Hepatocyte (in vitro differentiated cells): ENCODE measurements around the gene SPSB2. TPM values are rescaled to one million over a fixed set of nuclear protein-coding genes. Genes with fewer than 3 reads are reported as not detected.
A peak's percentile ranks its signal among the peaks of the same experiment; 100 is the strongest.
"Not testable (repeated sequence)": the region's sequence is repeated elsewhere in the genome, so short reads cannot be mapped to it uniquely, and the experiment has no call there.

Source experiments
- DNase-seq: peaks from one replicate; pipeline ENCODE4 v3.0.0-alpha.2; 2016; ENCODE audit warnings: low spot score
- H2AFZ ChIP-seq: fragments of 200-600 bp; sonication (generic); 2 replicates; pipeline ENCODE4 v1.6.0; 2016; ENCODE audit warnings: antibody characterized with exemption, mild to moderate bottlenecking
- H3K27ac ChIP-seq: fragments of 200-600 bp; sonication (generic); 2 replicates; pipeline ENCODE4 v1.5.1; 2016; ENCODE audit warnings: mild to moderate bottlenecking
- H3K27me3 ChIP-seq: fragments of 200-600 bp; sonication (generic); 2 replicates; pipeline ENCODE4 v1.6.1; 2016
- H3K36me3 ChIP-seq: fragments of 200-600 bp; sonication (generic); replicated peaks from 2 replicates; pipeline ENCODE4 v1.5.1; 2016; ENCODE audit warnings: low read depth; ENCODE audit not compliant: insufficient read depth
- H3K4me1 ChIP-seq: fragments of 200-600 bp; sonication (generic); 2 replicates; pipeline ENCODE4 v1.5.1; 2016; ENCODE audit warnings: mild to moderate bottlenecking, moderate library complexity; ENCODE audit not compliant: insufficient read depth
- H3K4me2 ChIP-seq: fragments of 200-600 bp; sonication (generic); 2 replicates; pipeline ENCODE4 v1.6.0; 2016
- H3K4me3 ChIP-seq: fragments of 200-600 bp; sonication (generic); 2 replicates; pipeline ENCODE4 v1.5.1; 2016; ENCODE audit warnings: mild to moderate bottlenecking
- H3K79me2 ChIP-seq: fragments of 200-600 bp; sonication (generic); 2 replicates; pipeline ENCODE4 v1.6.0; 2017; ENCODE audit warnings: mild to moderate bottlenecking
- H3K9me2 ChIP-seq: fragments of 200-600 bp; sonication (generic); replicated peaks from 2 replicates; pipeline ENCODE4 v1.6.0; 2017; ENCODE audit warnings: mild to moderate bottlenecking; ENCODE audit not compliant: insufficient read depth
- H3K9me3 ChIP-seq: fragments of 200-600 bp; sonication (generic); 2 replicates; pipeline ENCODE4 v1.5.1; 2016; ENCODE audit warnings: low read depth, mild to moderate bottlenecking
- H4K20me1 ChIP-seq: fragments of 200-600 bp; sonication (generic); 2 replicates; pipeline ENCODE4 v1.6.0; 2016; ENCODE audit warnings: mild to moderate bottlenecking; ENCODE audit not compliant: insufficient read depth, poor library complexity, severe bottlenecking
- EZH2 ChIP-seq: fragments of 200-600 bp; sonication (generic); IDR thresholded peaks from 2 replicates; pipeline ENCODE4 v1.6.1; 2016; ENCODE audit warnings: antibody characterized with exemption, mild to moderate bottlenecking, borderline replicate concordance
- EZH2phosphoT487 ChIP-seq: fragments of 200-600 bp; sonication (generic); IDR thresholded peaks from one replicate; pipeline ENCODE4 v1.6.1; 2018; ENCODE audit warnings: antibody characterized with exemption, mild to moderate bottlenecking, low read depth, moderate library complexity; ENCODE audit not compliant: unreplicated experiment, severe bottlenecking
- WGBS: methylation state at CpG from one replicate; pipeline ENCODE4 v1.1.6; 2016; ENCODE audit warnings: low lambda C conversion rate; ENCODE audit errors: missing lambda C conversion rate; 5-methylcytosine and 5-hydroxymethylcytosine counted together
- polyA plus RNA-seq: library from polyadenylated mRNA; unstranded; fragments of >200 nt; fragmentation: Nextera tagmentation; extraction: Ambion mirVana; gene quantifications from 2 replicates; pipeline ENCODE4 v1.2.1, GENCODE V29; 2016
- total RNA-seq: library from RNA; depleted of rRNA; stranded (reverse); fragments of >200 nt; gene quantifications from 2 replicates; pipeline ENCODE4 v1.2.3, GENCODE V29; 2014
- TF ChIP-seq, protein P1 (sequence below): fragments of 200-600 bp; sonication (generic); IDR thresholded peaks from 2 replicates; pipeline ENCODE4 v1.5.1; 2016; ENCODE audit warnings: antibody characterized with exemption, mild to moderate bottlenecking; ENCODE audit not compliant: poor library complexity

Gene SPSB2
- total and polyA plus RNA-seq, 2 experiments from 2014 or later = 11.0 to 14.1 TPM

DNA sequence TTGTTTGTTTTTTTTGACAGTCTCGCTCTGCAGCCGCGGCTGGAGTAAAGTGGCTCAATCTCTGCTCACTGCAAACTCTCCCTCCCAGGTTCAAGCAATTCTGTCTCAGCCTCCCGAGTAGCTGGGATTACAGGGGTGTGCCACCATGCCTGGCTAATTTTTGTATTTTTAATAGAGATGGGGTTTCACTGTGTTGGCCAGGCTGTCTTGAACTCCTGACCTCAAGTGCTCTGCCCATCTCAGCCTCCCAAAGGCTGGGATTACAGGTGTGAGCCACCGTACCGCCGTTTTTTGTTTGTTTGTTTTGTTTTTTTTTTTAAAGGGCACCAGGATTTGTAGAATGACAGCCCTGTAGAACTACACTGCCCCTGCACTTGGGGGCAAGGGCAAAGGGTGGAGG, 15.7 kb upstream of the SPSB2 start:
- peak overlapping the region; percentile 93 for H3K27ac ChIP-seq

DNA sequence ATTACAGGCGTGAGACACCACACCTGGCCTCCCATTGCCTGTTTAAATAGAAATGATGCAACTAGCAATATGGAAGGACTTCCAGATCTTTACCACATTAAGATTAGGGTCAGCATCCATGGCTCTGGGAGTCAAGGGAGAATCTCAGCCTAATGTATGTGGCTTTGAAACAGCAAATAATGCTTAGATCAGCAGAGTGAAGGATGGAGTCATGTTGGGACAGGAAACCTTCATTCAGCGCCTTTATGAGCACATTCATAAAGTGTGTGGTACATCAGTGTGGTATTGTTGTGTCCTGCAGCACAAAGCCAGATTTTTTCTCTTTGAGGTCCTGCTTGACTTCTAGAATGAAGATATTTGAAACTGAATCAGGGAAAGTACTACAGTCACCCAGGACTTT, 15.3 kb upstream of the SPSB2 start:
- peak overlapping the region; percentile 93 for H3K27ac ChIP-seq
- H3K27me3 ChIP-seq = no peaks in the 10 kb centered on the region
- H3K9me2 ChIP-seq = no peaks in the 10 kb centered on the region
- no peaks in the 10 kb centered on the region for H3K9me3 ChIP-seq
- no peak overlapping the region for H2AFZ ChIP-seq
- 92% methylated on average over 2 of the region's 2 CpGs for WGBS
- H3K79me2 ChIP-seq = peaks cover 9% of the 10 kb centered on the region
- H3K4me1 ChIP-seq = peaks cover 15% of the 10 kb centered on the region
- no peak overlapping the region for H3K4me2 ChIP-seq
- H3K36me3 ChIP-seq = peaks cover 3% of the 10 kb centered on the region
- TF ChIP-seq, protein P1, sequence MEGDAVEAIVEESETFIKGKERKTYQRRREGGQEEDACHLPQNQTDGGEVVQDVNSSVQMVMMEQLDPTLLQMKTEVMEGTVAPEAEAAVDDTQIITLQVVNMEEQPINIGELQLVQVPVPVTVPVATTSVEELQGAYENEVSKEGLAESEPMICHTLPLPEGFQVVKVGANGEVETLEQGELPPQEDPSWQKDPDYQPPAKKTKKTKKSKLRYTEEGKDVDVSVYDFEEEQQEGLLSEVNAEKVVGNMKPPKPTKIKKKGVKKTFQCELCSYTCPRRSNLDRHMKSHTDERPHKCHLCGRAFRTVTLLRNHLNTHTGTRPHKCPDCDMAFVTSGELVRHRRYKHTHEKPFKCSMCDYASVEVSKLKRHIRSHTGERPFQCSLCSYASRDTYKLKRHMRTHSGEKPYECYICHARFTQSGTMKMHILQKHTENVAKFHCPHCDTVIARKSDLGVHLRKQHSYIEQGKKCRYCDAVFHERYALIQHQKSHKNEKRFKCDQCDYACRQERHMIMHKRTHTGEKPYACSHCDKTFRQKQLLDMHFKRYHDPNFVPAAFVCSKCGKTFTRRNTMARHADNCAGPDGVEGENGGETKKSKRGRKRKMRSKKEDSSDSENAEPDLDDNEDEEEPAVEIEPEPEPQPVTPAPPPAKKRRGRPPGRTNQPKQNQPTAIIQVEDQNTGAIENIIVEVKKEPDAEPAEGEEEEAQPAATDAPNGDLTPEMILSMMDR = no peak
- no peak for TF ChIP-seq EZH2phosphoT487
- no peak overlapping the region for H3K4me3 ChIP-seq
- DNase-seq = no peak
- no peaks in the 10 kb centered on the region for H4K20me1 ChIP-seq

More for the DNA sequence above, 15.7 kb upstream of the SPSB2 start:
- not testable (repeated sequence) for H3K27me3 ChIP-seq, DNase-seq, H2AFZ ChIP-seq, H3K36me3 ChIP-seq, H3K79me2 ChIP-seq, H3K4me2 ChIP-seq, H3K4me3 ChIP-seq, H4K20me1 ChIP-seq, H3K9me3 ChIP-seq, H3K9me2 ChIP-seq
- H3K4me1 ChIP-seq = peaks cover 15% of the 10 kb centered on the region
- 69% methylated on average over 7 of the region's 7 CpGs for WGBS

DNA sequence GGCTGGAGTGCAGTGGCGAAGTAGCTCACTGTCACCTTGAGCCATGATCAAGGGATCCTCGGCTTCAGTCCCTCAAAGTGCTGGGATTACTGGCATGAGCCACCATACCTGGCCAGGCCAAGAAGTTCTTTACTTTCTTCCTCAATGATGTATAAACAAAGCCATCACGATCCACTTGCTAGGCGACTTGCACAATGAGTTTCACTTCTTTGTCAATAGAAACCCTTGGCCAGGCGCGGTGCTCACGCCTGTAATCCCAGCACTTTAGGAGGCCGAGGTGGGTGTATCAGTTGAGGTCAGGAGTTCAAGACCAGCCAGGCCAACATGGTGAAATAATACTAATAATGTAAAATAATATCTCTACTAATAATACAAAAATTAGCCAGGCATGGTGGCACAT, 14.4 kb upstream of the SPSB2 start:
- no peak overlapping the region for H3K4me2 ChIP-seq
- DNase-seq = peak; percentile 41
- no peak overlapping the region for H3K4me3 ChIP-seq
- no peaks in the 10 kb centered on the region for H3K9me3 ChIP-seq
- H3K9me2 ChIP-seq = no peaks in the 10 kb centered on the region
- peaks cover 3% of the 10 kb centered on the region for H3K36me3 ChIP-seq
- no peaks in the 10 kb centered on the region for H4K20me1 ChIP-seq
- no peaks in the 10 kb centered on the region for H3K27me3 ChIP-seq
- no peak for TF ChIP-seq EZH2phosphoT487
- TF ChIP-seq, protein P1 = no peak
- TF ChIP-seq EZH2 = no peak
- peaks cover 9% of the 10 kb centered on the region for H3K79me2 ChIP-seq
- peaks cover 15% of the 10 kb centered on the region for H3K4me1 ChIP-seq
- peak overlapping the region; percentile 18 for H2AFZ ChIP-seq
- peak overlapping the region; percentile 93 for H3K27ac ChIP-seq
- 68% methylated on average over 8 of the region's 8 CpGs for WGBS

DNA sequence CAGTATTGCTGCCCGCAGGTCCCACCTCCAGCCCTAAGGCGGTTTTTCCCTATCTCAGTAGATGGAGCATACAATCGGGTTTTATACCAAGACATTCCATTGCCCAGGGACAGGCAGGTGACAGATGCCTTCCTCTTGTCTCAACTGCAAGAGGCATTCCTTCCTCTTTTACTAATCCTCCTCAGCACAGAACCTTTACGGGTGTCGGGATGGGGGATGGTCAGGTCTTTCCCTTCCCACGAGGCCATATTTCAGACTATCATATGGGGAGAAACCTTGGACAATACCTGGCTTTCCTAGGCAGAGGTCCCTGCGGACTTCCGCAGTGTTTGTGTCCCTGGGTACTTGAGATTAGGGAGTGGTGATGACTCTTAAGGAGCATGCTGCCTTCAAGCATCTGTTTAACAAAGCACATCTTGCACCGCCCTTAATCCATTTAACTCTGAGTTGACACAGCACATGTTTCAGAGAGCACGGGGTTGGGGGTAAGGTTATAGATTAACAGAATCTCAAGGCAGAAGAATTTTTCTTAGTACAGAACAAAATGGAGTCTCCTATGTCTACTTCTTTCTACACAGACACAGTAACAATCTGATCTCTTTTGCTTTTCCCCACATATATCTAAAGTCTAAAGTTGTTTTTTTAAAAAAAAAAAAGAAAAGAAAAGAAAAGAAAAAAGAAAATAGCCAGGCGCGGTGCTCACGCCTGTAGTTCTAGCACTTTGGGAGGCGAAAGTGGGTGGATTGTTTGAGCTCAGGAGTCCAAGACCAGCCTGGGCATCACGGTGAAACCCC, 13.3 kb upstream of the SPSB2 start:
- not testable (repeated sequence) for H3K27me3 ChIP-seq, H3K36me3 ChIP-seq, H3K9me2 ChIP-seq, H3K9me3 ChIP-seq, H3K4me3 ChIP-seq, H3K79me2 ChIP-seq, H4K20me1 ChIP-seq, DNase-seq
- 32% methylated on average over 12 of the region's 15 CpGs for WGBS
- Histone ChIP-seq H3K4me2 (peak overlapping the region; percentile 55), H3K4me1 (peaks cover 12% of the 10 kb centered on the region), H2AFZ (peak overlapping the region; percentile 18), H3K27ac (peak overlapping the region; percentile 93)
